Caco-2 (cell line): ENCODE results near the gene RSRP1. TPM values are rescaled to one million over a fixed set of nuclear protein-coding genes. Genes with fewer than 3 reads are reported as not detected.
A peak's percentile ranks its signal among the peaks of the same experiment; 100 is the strongest.
"Not testable (repeated sequence)": the region's sequence is repeated elsewhere in the genome, so short reads cannot be mapped to it uniquely, and the experiment has no call there.

ENCODE experiments used
- BruUV-seq: library from RNA; stranded (reverse); fragments of 400-500 nt; replicated peaks from 2 replicates; lab custom pipeline; 2021; lab: Mats Ljungman, UMichigan
- CTCF ChIA-PET: fragments of 300-600 bp; sonication (Branson Sonifier 250); formaldehyde crosslinking; loops from one replicate; lab custom pipeline; 2022; ENCODE audit warnings: antibody characterized with exemption; lab: Charles Lee
- POLR2A ChIA-PET: fragments of 300-600 bp; sonication (Branson Sonifier 250); formaldehyde crosslinking; loops from one replicate; lab custom pipeline; 2022; ENCODE audit warnings: antibody characterized with exemption; lab: Charles Lee
- DNase-seq, 2 experiments: peaks; one replicate each; pipeline versions ENCODE4 v3.0.0 to v3.0.0-alpha.2; 2020 to 2022
- H3K27me3 ChIP-seq: replicated peaks from 2 replicates; pipeline ENCODE4 v1.6.0; 2011; ENCODE audit warnings: low read length; ENCODE audit not compliant: control insufficient read depth, insufficient read depth
- H3K36me3 ChIP-seq: 2 replicates; pipeline ENCODE4 v1.5.1; 2011; ENCODE audit warnings: low read length; ENCODE audit not compliant: control insufficient read depth, insufficient read depth
- H3K4me1 ChIP-seq: fragments of 250-450 bp; sonication (Bioruptor Pico); 2 replicates; pipeline ENCODE4 v1.5.1; 2020; ENCODE audit warnings: mild to moderate bottlenecking
- H3K4me3 ChIP-seq: 2 replicates; pipeline ENCODE4 v1.5.1; 2011; ENCODE audit warnings: low read depth, mild to moderate bottlenecking, control low read depth, low read length
- H3K9me3 ChIP-seq: fragments of 250-450 bp; sonication (Bioruptor Pico); 2 replicates; pipeline ENCODE4 v1.5.1; 2020; ENCODE audit warnings: mild to moderate bottlenecking, moderate library complexity
- H3K27ac Mint-ChIP-seq: one replicate; pipeline ENCODE4 v1.8.0; 2022; ENCODE audit warnings: mixed read lengths; ENCODE audit not compliant: unreplicated experiment
- H3K27me3 Mint-ChIP-seq: one replicate; pipeline ENCODE4 v1.8.0; 2022; ENCODE audit warnings: mixed read lengths; ENCODE audit not compliant: insufficient read depth, unreplicated experiment
- H3K36me3 Mint-ChIP-seq: one replicate; pipeline ENCODE4 v1.8.0; 2022; ENCODE audit warnings: mild to moderate bottlenecking, mixed read lengths; ENCODE audit not compliant: insufficient read depth, unreplicated experiment
- H3K4me1 Mint-ChIP-seq: one replicate; pipeline ENCODE4 v1.8.0; 2022; ENCODE audit warnings: low read depth, mixed read lengths; ENCODE audit not compliant: unreplicated experiment
- H3K4me3 Mint-ChIP-seq: one replicate; pipeline ENCODE4 v1.8.0; 2022; ENCODE audit warnings: mild to moderate bottlenecking, moderate library complexity, mixed read lengths; ENCODE audit not compliant: unreplicated experiment
- H3K9me3 Mint-ChIP-seq: one replicate; pipeline ENCODE4 v1.8.0; 2022; ENCODE audit warnings: mixed read lengths; ENCODE audit not compliant: unreplicated experiment
- intact Hi-C: fragments of 100-400 bp; cut with micrococcal nuclease; formaldehyde crosslinking; loops from one replicate; pipeline ENCODE4 v1.10.0; 2022; ENCODE audit not compliant: unreplicated experiment
- total RNA-seq: library from RNA; stranded (reverse); gene quantifications from 2 replicates; pipeline ENCODE4 v1.2.3, GENCODE V29; 2022

RSRP1 gene
- total RNA-seq, 1 experiment from 2014 or later = 61.1 TPM

- BruUV-seq, H3K27me3 ChIP-seq, intact Hi-C loops, H3K9me3 Mint-ChIP-seq, H3K36me3 ChIP-seq, H3K4me1 ChIP-seq, H3K4me3 ChIP-seq, CTCF ChIA-PET, H3K27ac Mint-ChIP-seq, POLR2A ChIA-PET, H3K9me3 ChIP-seq, H3K27me3 Mint-ChIP-seq, H3K36me3 Mint-ChIP-seq, H3K4me3 Mint-ChIP-seq, DNase-seq, H3K4me1 Mint-ChIP-seq: not testable (repeated sequence)
Measured at GRCh38 chr1:25275648-25276047, 28.4 kb upstream of the RSRP1 start.

- H3K9me3 Mint-ChIP-seq, POLR2A ChIA-PET, H3K4me1 ChIP-seq, H3K27me3 ChIP-seq, H3K4me3 ChIP-seq, intact Hi-C loops, H3K27me3 Mint-ChIP-seq, DNase-seq, H3K36me3 ChIP-seq, BruUV-seq, H3K9me3 ChIP-seq, CTCF ChIA-PET, H3K4me1 Mint-ChIP-seq, H3K4me3 Mint-ChIP-seq, H3K27ac Mint-ChIP-seq, H3K36me3 Mint-ChIP-seq: not testable (repeated sequence)
Measured at GRCh38 chr1:25272238-25272637, 25.0 kb upstream of the RSRP1 start, which contains the start of gene RHD. TSS of gene RHD (plus strand) at chr1:25272509. CDS start at chr1:25272548, 39 bp downstream.

DNA sequence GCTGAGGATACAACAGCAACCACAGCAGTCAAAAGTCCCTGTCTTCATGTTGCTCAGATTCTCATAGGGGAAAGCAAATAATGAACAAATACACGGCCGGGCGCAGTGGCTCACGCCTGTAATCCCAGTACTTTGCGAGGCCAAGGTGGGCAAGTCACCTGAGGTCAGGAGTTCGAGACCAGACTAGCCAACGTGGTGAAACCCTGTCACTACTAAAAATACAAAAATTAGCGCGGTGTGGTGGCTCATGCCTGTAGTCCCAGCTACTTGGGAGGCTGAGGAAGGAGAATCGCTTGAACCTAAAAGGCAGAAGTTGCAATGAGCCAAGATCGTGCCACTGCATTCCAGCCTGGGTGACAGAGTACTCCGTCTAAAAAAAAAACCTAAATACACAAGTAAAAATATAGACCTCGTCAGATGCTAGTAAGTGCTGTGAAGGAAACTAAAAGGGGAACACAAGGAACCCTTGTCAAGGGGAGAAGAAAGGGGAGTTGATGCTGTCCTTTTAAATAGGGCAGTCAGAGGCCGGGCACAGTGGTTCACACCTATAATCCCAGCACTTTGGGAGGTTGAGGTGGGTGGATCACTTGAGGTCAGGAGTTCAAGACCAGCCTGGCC, 21.0 kb upstream of the RSRP1 start:
- H3K4me1 ChIP-seq, BruUV-seq, H3K36me3 Mint-ChIP-seq, H3K4me3 Mint-ChIP-seq, intact Hi-C loops, H3K27me3 Mint-ChIP-seq, H3K9me3 Mint-ChIP-seq, H3K27ac Mint-ChIP-seq, H3K36me3 ChIP-seq, CTCF ChIA-PET, DNase-seq, H3K9me3 ChIP-seq, POLR2A ChIA-PET, H3K4me3 ChIP-seq, H3K4me1 Mint-ChIP-seq, H3K27me3 ChIP-seq: not testable (repeated sequence)

- H3K4me1 Mint-ChIP-seq, H3K27me3 Mint-ChIP-seq, intact Hi-C loops, H3K9me3 Mint-ChIP-seq, H3K36me3 Mint-ChIP-seq, H3K27ac Mint-ChIP-seq, CTCF ChIA-PET, H3K4me3 Mint-ChIP-seq, H3K36me3 ChIP-seq, POLR2A ChIA-PET, H3K9me3 ChIP-seq, H3K27me3 ChIP-seq, H3K4me1 ChIP-seq, H3K4me3 ChIP-seq, DNase-seq: not testable (repeated sequence)
- BruUV-seq = TSS peak; percentile 36
Measured at GRCh38 chr1:25267288-25268142, 20.3 kb upstream of the RSRP1 start.

- intact Hi-C loops, H3K27ac Mint-ChIP-seq, H3K4me3 Mint-ChIP-seq, H3K27me3 Mint-ChIP-seq, H3K9me3 ChIP-seq, H3K36me3 Mint-ChIP-seq, H3K9me3 Mint-ChIP-seq, CTCF ChIA-PET, POLR2A ChIA-PET, H3K36me3 ChIP-seq, H3K4me1 ChIP-seq, BruUV-seq, H3K4me1 Mint-ChIP-seq, H3K27me3 ChIP-seq, DNase-seq, H3K4me3 ChIP-seq: not testable (repeated sequence)
Measured at GRCh38 chr1:25266554-25267287, 19.5 kb upstream of the RSRP1 start.

GRCh38 chr1:25260336-25260735, 13.1 kb upstream of the RSRP1 start:
- H3K9me3 Mint-ChIP-seq, H3K4me3 ChIP-seq, H3K27ac Mint-ChIP-seq, POLR2A ChIA-PET, BruUV-seq, intact Hi-C loops, DNase-seq, H3K36me3 ChIP-seq, H3K36me3 Mint-ChIP-seq, H3K27me3 Mint-ChIP-seq, CTCF ChIA-PET, H3K9me3 ChIP-seq, H3K4me1 ChIP-seq, H3K27me3 ChIP-seq, H3K4me3 Mint-ChIP-seq, H3K4me1 Mint-ChIP-seq: not testable (repeated sequence)
